ENCODE data around the gene IGSF3. TPM values are rescaled to one million over a fixed set of nuclear protein-coding genes. Genes with fewer than 3 reads are reported as not detected.

IGSF3 gene
- 3.5 and 5.8 TPM in 2 replicates for total RNA-seq (2014; rRNA removed; shearing (Covaris generic))

- H3K36me3 ChIP-seq = no peaks in the 10 kb centered on the region
- H3K27me3 ChIP-seq (replicated peaks) = peaks cover 8% of the 10 kb centered on the region
- DNase-seq (ENCODE audit: low read depth in 1 of 2, low spot score in 2 of 2) = peak; percentile 43 to 66
- no peak within 1 kb of the TSS for H3K27ac ChIP-seq
- peaks cover 10% of the 10 kb centered on the region for H3K4me1 ChIP-seq (replicated peaks)
- H3K4me3 ChIP-seq = peak within 1 kb of the TSS; percentile 45
- H3K9me3 ChIP-seq (replicated peaks) = no peaks in the 10 kb centered on the region
These were observed at the start of gene IGSF3 for GRCh38 chr1:116667575-116668105. TSS of gene IGSF3 (minus strand) at chr1:116667733. CDS start at chr1:116666326, 1,407 bp downstream.

GRCh38 chr1:116717318-116717717 is 49.8 kb upstream of the IGSF3 start:
- no peak overlapping the region for H3K27ac ChIP-seq
- no peaks in the 10 kb centered on the region for H3K9me3 ChIP-seq (replicated peaks)
- no peaks in the 10 kb centered on the region for H3K36me3 ChIP-seq
- DNase-seq (ENCODE audit: low read depth in 1 of 2, low spot score in 2 of 2) = no peak
- H3K27me3 ChIP-seq (replicated peaks) = no peaks in the 10 kb centered on the region
- H3K4me3 ChIP-seq = no peak overlapping the region
- H3K4me1 ChIP-seq (replicated peaks) = no peaks in the 10 kb centered on the region

DNA sequence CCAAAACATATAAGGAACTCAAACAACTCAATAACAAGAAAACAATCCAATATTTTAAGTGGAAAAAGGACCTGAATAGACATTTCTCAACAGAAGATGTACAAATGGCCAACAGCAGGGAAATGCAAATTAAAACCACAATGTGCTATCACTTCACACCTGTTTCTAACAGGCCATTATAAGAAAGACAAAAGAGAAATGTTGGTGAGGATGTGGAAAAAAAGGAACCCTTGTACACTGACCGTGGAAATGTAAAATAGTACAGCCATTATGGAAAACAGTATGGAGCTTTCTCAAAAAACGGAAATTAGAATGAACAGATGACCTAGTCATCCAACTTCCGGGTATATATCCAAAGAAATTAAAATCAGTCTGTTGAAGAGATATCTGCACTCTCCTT is 48.9 kb upstream of the IGSF3 start:
- no peaks in the 10 kb centered on the region for H3K4me1 ChIP-seq (replicated peaks)
- H3K36me3 ChIP-seq = no peaks in the 10 kb centered on the region
- no peaks in the 10 kb centered on the region for H3K27me3 ChIP-seq (replicated peaks)
- no peaks in the 10 kb centered on the region for H3K9me3 ChIP-seq (replicated peaks)
- H3K4me3 ChIP-seq = no peak overlapping the region
- no peak for DNase-seq (ENCODE audit: low read depth in 1 of 2, low spot score in 2 of 2)
- no peak overlapping the region for H3K27ac ChIP-seq

DNA sequence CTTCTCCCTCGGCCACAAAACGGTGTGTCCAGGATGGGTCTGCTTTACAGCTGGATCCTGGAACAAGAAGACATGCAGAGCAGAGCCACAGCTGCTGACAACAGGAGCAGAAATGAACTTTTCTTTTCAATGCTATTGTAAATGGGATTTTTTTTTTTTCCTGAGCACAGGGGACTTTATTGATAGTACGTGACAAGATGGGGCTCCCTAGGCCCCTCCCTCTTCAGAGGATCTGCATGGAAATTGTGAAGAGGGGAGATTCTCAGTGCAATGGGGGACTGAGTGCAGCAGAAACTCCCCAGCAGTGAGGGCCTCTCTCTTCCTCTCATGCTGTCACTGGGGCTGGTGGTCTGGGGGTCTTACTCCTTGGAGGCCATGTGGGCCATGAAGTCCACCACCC is 45.9 kb upstream of the IGSF3 start:
- Histone ChIP-seq H3K4me1 (replicated peaks) (no peaks in the 10 kb centered on the region), H3K4me3 (no peak overlapping the region), H3K27ac (no peak overlapping the region)

DNA sequence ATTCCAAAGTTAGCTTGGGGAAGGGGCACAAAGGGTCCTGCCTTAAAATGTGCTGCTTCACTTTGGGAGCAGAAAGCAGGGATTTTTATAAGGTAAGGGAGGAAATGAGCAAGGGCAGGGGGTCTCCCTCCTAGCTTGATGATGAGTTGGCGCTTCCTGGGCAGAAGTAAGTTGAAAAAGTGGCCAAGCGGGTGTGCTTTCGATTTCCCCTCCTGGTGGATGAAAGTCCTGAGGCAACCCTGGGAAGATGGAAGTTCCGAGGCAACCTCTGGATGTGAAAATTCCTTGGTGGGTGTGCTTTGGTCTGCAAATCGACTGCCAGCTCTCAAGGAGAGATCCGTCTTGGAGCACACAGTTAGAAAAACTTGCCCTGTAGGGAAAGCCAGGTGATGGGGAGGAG is 45.0 kb upstream of the IGSF3 start:
- no peak for DNase-seq (ENCODE audit: low read depth in 1 of 2, low spot score in 2 of 2)
- Histone ChIP-seq H3K27ac (no peak overlapping the region), H3K27me3 (replicated peaks) (no peaks in the 10 kb centered on the region), H3K36me3 (no peaks in the 10 kb centered on the region), H3K9me3 (replicated peaks) (no peaks in the 10 kb centered on the region), H3K4me3 (no peak overlapping the region), H3K4me1 (replicated peaks) (no peaks in the 10 kb centered on the region)

More for the DNA sequence above, 45.9 kb upstream of the IGSF3 start:
- Histone ChIP-seq H3K27me3 (replicated peaks) (no peaks in the 10 kb centered on the region), H3K36me3 (no peaks in the 10 kb centered on the region), H3K9me3 (replicated peaks) (no peaks in the 10 kb centered on the region)
- DNase-seq (ENCODE audit: low read depth in 1 of 2, low spot score in 2 of 2) = no peak

GRCh38 chr1:116711263-116711840 is 43.8 kb upstream of the IGSF3 start:
- DNase-seq (ENCODE audit: low read depth in 1 of 2, low spot score in 2 of 2) = no peak
- Histone ChIP-seq H3K4me3 (no peak overlapping the region), H3K27me3 (replicated peaks) (no peaks in the 10 kb centered on the region), H3K36me3 (no peaks in the 10 kb centered on the region), H3K4me1 (replicated peaks) (no peaks in the 10 kb centered on the region), H3K27ac (no peak overlapping the region), H3K9me3 (replicated peaks) (no peaks in the 10 kb centered on the region)

DNA sequence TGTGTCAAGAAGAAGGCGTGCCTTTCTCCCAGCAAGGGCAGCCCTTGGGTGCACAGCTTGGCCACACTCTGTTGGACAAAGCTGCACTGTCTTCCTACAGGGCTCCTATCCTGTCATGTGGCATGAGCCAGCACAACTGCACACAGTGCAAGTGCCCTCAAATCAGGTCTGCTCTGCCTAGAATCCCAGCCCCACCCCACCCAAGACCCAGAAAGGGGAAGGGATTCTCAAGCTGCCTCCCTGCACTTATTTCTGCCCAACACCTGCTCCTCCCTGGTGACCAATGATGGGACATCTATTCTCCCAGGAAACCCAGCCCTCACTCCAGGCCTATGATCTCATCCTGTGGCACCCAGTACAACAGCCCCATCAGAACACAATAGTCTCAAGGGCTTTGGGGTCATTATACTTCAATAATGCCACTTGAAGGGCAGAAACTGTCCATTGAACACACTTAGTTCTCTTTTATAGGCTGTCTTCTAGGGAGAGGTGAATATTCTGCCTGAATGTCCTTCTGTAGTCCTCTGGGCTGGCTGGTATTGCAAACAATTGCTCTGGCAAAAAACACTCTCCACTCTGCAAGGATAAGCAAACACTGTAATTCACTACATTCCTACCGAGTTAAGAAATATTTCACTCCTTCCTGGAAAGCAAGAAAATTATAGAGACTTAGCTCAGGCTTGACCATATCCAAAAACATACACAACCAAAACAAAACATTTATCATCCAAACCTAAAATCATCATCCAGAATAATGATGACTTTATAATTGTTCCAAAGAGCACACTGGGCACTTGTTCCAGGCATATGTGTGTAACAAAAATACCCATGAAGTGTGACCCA is 43.1 kb upstream of the IGSF3 start:
- Histone ChIP-seq H3K27ac (no peak overlapping the region), H3K4me3 (no peak overlapping the region), H3K27me3 (replicated peaks) (no peaks in the 10 kb centered on the region), H3K4me1 (replicated peaks) (no peaks in the 10 kb centered on the region), H3K9me3 (replicated peaks) (no peaks in the 10 kb centered on the region), H3K36me3 (no peaks in the 10 kb centered on the region)
- no peak for DNase-seq (ENCODE audit: low read depth in 1 of 2, low spot score in 2 of 2)

DNA sequence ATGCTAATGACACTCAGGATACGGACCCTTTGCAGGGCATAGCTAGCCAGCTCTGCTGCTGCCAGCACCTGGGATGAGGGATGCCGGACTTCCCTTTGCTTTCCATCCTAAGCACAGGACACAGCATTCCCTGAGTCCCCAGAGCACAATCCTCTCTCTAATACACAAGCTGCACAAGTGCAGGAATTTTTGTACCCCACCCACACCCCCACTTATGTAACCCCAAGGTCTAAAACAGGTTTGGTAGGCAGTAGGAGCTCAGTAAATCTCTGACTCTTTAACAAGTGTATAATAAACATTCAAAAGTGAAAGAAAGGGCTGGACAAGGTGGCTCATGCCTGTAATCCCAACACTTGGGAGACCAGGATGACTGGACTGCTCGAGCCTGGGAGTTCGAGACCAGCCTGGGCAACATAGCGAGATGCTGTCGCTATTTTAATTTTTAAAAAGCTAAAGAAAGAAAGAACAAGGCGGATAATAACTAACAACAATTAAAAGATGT is 42.2 kb upstream of the IGSF3 start:
- Histone ChIP-seq H3K9me3 (replicated peaks) (no peaks in the 10 kb centered on the region), H3K27me3 (replicated peaks) (no peaks in the 10 kb centered on the region), H3K27ac (no peak overlapping the region), H3K4me3 (no peak overlapping the region), H3K4me1 (replicated peaks) (no peaks in the 10 kb centered on the region), H3K36me3 (no peaks in the 10 kb centered on the region)
- DNase-seq (ENCODE audit: low read depth in 1 of 2, low spot score in 2 of 2) = no peak

- Histone ChIP-seq H3K27me3 (replicated peaks) (no peaks in the 10 kb centered on the region), H3K4me1 (replicated peaks) (no peaks in the 10 kb centered on the region), H3K9me3 (replicated peaks) (no peaks in the 10 kb centered on the region), H3K27ac (no peak overlapping the region), H3K36me3 (no peaks in the 10 kb centered on the region), H3K4me3 (no peak overlapping the region)
- no peak for DNase-seq (ENCODE audit: low read depth in 1 of 2, low spot score in 2 of 2)
These were observed 40.8 kb upstream of the IGSF3 start for GRCh38 chr1:116708255-116708900.

DNA sequence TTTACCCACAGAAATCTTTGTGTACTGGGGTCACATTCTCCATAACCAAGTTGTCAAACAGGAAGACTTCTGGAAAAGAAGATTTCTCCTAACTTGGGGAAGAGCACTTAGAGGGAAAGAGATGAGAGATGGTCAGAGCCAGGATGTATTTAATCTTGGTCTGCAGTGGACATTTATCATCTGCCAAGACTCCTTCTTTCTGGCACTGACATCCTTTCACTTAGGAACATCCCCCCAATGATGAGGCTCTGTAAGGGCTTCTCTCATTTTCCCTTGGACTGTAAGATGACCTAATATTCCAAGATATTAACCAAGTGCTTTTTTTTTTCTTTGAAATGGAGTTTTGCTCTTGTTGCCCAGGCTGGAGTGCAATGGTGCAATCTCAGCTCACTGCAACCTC is 39.3 kb upstream of the IGSF3 start:
- no peak overlapping the region for H3K4me3 ChIP-seq
- H3K4me1 ChIP-seq (replicated peaks) = no peaks in the 10 kb centered on the region
- no peak overlapping the region for H3K27ac ChIP-seq
- no peaks in the 10 kb centered on the region for H3K27me3 ChIP-seq (replicated peaks)
- H3K36me3 ChIP-seq = no peaks in the 10 kb centered on the region
- H3K9me3 ChIP-seq (replicated peaks) = no peaks in the 10 kb centered on the region
- no peak for DNase-seq (ENCODE audit: low read depth in 1 of 2, low spot score in 2 of 2)

DNA sequence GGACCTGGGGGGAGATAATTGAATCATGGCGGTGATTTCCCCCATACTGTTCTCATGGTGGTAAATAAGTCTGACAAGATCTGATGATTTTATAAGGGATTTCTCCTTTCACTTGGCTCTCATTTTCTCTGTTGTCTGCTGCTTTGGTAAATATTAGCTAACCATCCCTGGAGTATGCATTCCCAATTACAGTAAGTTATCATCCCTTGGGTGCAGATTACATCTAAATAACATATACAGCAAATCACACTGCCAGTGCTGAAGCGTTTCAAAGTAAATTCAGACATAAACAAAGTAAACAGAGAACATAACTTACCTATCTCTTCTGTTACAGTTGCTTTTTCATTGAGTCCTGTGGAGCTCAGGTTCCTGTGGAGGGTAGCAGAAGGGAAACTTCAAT is 38.6 kb upstream of the IGSF3 start:
- Histone ChIP-seq H3K4me1 (replicated peaks) (no peaks in the 10 kb centered on the region), H3K9me3 (replicated peaks) (no peaks in the 10 kb centered on the region), H3K27ac (no peak overlapping the region), H3K36me3 (no peaks in the 10 kb centered on the region), H3K27me3 (replicated peaks) (no peaks in the 10 kb centered on the region), H3K4me3 (no peak overlapping the region)
- DNase-seq (ENCODE audit: low read depth in 1 of 2, low spot score in 2 of 2) = no peak

DNA sequence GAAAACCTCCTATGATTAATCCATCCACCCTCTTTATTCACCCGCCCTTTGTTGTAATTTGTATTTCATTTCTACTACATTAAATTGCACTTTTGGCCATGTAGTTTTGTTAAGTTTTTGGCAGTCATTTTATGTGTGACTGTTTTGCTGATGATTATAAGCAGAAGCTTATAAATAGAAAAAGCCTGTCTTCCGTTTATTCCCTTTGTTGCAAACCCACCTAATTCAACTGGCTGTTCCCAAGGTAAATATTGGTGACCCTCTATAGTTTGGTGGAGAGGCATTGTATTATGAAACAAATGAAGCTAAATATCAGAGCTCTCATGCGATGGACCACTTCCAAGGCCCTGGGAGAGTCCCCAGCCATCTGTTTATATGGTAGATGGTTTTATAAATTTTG is 36.7 kb upstream of the IGSF3 start:
- no peak for DNase-seq (ENCODE audit: low read depth in 1 of 2, low spot score in 2 of 2)
- no peak overlapping the region for H3K27ac ChIP-seq
- H3K9me3 ChIP-seq (replicated peaks) = no peaks in the 10 kb centered on the region
- H3K27me3 ChIP-seq (replicated peaks) = no peaks in the 10 kb centered on the region
- no peak overlapping the region for H3K4me3 ChIP-seq
- H3K36me3 ChIP-seq = no peaks in the 10 kb centered on the region
- no peaks in the 10 kb centered on the region for H3K4me1 ChIP-seq (replicated peaks)

DNA sequence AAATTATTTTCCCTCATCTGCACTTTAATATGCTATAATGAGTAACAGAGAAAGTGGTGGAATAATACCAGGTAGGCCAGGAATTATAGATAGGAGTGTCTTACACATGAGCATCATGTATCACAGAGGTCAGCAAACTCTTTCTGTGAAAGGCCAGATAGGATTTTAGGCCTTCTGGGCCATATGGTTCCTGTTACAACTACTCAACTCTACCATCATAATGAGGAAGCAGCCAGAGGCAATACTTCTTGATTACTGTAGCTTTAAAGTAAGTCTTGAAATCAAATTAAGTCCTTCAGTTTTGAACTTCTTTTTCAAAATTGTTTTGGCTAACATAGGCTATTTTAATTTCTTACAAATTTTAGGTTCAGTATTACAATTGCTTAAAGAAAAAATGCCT is 32.1 kb upstream of the IGSF3 start:
- H3K36me3 ChIP-seq = no peaks in the 10 kb centered on the region
- no peaks in the 10 kb centered on the region for H3K27me3 ChIP-seq (replicated peaks)
- no peak for DNase-seq (ENCODE audit: low read depth in 1 of 2, low spot score in 2 of 2)
- no peak overlapping the region for H3K4me3 ChIP-seq
- no peaks in the 10 kb centered on the region for H3K4me1 ChIP-seq (replicated peaks)
- no peaks in the 10 kb centered on the region for H3K9me3 ChIP-seq (replicated peaks)
- H3K27ac ChIP-seq = no peak overlapping the region

- no peak overlapping the region for H3K27ac ChIP-seq
- H3K4me1 ChIP-seq (replicated peaks) = no peaks in the 10 kb centered on the region
- no peak for DNase-seq (ENCODE audit: low read depth in 1 of 2, low spot score in 2 of 2)
- H3K36me3 ChIP-seq = no peaks in the 10 kb centered on the region
- no peaks in the 10 kb centered on the region for H3K27me3 ChIP-seq (replicated peaks)
- H3K9me3 ChIP-seq (replicated peaks) = no peaks in the 10 kb centered on the region
- H3K4me3 ChIP-seq = no peak overlapping the region
These were observed 30.7 kb upstream of the IGSF3 start for GRCh38 chr1:116698244-116698595.
